Naive thymus-derived CD4-positive, alpha-beta T cell (primary cell): ENCODE data around the gene PRPF8. TPM values are rescaled to one million over a fixed set of nuclear protein-coding genes. Genes with fewer than 3 reads are reported as not detected.

Experiments
- ATAC-seq: fragments of 150-1000 bp; cut with Tn5 transposase; 2 replicates; pipeline ENCODE4 v1.10.0; 2021; ENCODE audit warnings: mild to moderate bottlenecking, moderate library complexity
- CTCF ChIA-PET: fragments of 350-600 bp; sonication (Branson Sonifier 250); formaldehyde crosslinking; loops from one replicate; lab custom pipeline; 2021; ENCODE audit warnings: antibody characterized with exemption; lab: Charles Lee
- POLR2A ChIA-PET: fragments of 350-600 bp; sonication (Branson Sonifier 250); formaldehyde crosslinking; loops from one replicate; lab custom pipeline; 2021; ENCODE audit warnings: antibody characterized with exemption, inconsistent platforms; lab: Charles Lee
- DNase-seq, 9 donors: peaks; one replicate each; pipeline versions ENCODE4 v3.0.0 to v3.0.0-alpha.2; 2020 to 2022; ENCODE audit warnings: mixed read lengths in 1 of 9
- H3K27ac ChIP-seq: one replicate; pipeline ENCODE4 v1.7.0; 2013; ENCODE audit warnings: mild to moderate bottlenecking, low read depth, low read length, moderate library complexity
- H3K27me3 ChIP-seq, 2 donors: one replicate each; pipeline ENCODE4 v1.7.0; 2013; ENCODE audit warnings: low read length in 2 of 2, mild to moderate bottlenecking in 2 of 2, moderate library complexity in 2 of 2; ENCODE audit not compliant: control insufficient read depth in 2 of 2, insufficient read depth in 2 of 2
- H3K36me3 ChIP-seq, 3 experiments: 1 replicate in 2 of 3; 2 replicates in 1 of 3; pipeline ENCODE4 v1.7.0; 2013; ENCODE audit warnings: low read length in 3 of 3, mild to moderate bottlenecking in 3 of 3, moderate library complexity in 1 of 3; ENCODE audit not compliant: insufficient read depth in 3 of 3, control insufficient read depth in 2 of 3
- H3K4me1 ChIP-seq, 2 donors: one replicate each; pipeline ENCODE4 v1.7.0; 2013; ENCODE audit warnings: low read length in 2 of 2, mild to moderate bottlenecking in 2 of 2, moderate library complexity in 1 of 2; ENCODE audit not compliant: control insufficient read depth in 2 of 2, insufficient read depth in 2 of 2
- H3K4me3 ChIP-seq: 2 replicates; pipeline ENCODE4 v1.7.0; 2013; ENCODE audit warnings: mild to moderate bottlenecking, low read length
- H3K9me3 ChIP-seq, 3 experiments: 1 replicate in 2 of 3; 2 replicates in 1 of 3; pipeline ENCODE4 v1.7.0; 2013; ENCODE audit warnings: low read length in 3 of 3; ENCODE audit not compliant: control insufficient read depth in 2 of 3
- H3K27ac Mint-ChIP-seq, 9 donors: one replicate each; pipeline ENCODE4 v1.8.0; 2020 to 2022; ENCODE audit warnings: mixed read lengths in 9 of 9, mild to moderate bottlenecking in 8 of 9, moderate library complexity in 5 of 9, inconsistent platforms in 2 of 9
- H3K27me3 Mint-ChIP-seq, 5 donors: one replicate each; pipeline ENCODE4 v1.8.0; 2021 to 2022; ENCODE audit warnings: mixed read lengths in 5 of 5, mild to moderate bottlenecking in 1 of 5
- H3K36me3 Mint-ChIP-seq, 5 donors: one replicate each; pipeline ENCODE4 v1.8.0; 2020 to 2022; ENCODE audit warnings: mixed read lengths in 5 of 5, mild to moderate bottlenecking in 3 of 5, inconsistent platforms in 1 of 5
- H3K4me1 Mint-ChIP-seq, 7 donors: one replicate each; pipeline ENCODE4 v1.8.0; 2020 to 2022; ENCODE audit warnings: mixed read lengths in 7 of 7, mild to moderate bottlenecking in 3 of 7, inconsistent platforms in 1 of 7
- H3K4me3 Mint-ChIP-seq, 10 donors: one replicate each; pipeline ENCODE4 v1.8.0; 2020 to 2022; ENCODE audit warnings: mild to moderate bottlenecking in 10 of 10, mixed read lengths in 10 of 10, moderate library complexity in 6 of 10, inconsistent platforms in 2 of 10
- H3K9me3 Mint-ChIP-seq, 11 donors: one replicate each; pipeline ENCODE4 v1.8.0; 2020 to 2022; ENCODE audit warnings: mixed read lengths in 11 of 11, mild to moderate bottlenecking in 4 of 11, inconsistent platforms in 1 of 11, moderate library complexity in 1 of 11
- intact Hi-C, 2 donors: fragments of 100-400 bp; cut with micrococcal nuclease; formaldehyde crosslinking; loops; one replicate each; pipeline ENCODE4 v1.15.1; 2023
- polyA plus RNA-seq, 2 donors: library from polyadenylated mRNA; unstranded; fragments of 300-500 nt; fragmentation: Illumina TruSeq; gene quantifications; one replicate each; pipeline ENCODE4 v1.2.3, GENCODE V29; 2021
- total RNA-seq, 6 experiments: library from RNA in 5 of 6; stranded (reverse) in 5 of 6; gene quantifications; 1 replicate in 5 of 6; 2 replicates in 1 of 6; pipeline ENCODE4 v1.2.3 and lab custom pipeline; 2021 to 2026

Gene PRPF8
- total and polyA plus RNA-seq, 7 experiments from 2014 or later: 167 to 554 (median 436) TPM

DNA sequence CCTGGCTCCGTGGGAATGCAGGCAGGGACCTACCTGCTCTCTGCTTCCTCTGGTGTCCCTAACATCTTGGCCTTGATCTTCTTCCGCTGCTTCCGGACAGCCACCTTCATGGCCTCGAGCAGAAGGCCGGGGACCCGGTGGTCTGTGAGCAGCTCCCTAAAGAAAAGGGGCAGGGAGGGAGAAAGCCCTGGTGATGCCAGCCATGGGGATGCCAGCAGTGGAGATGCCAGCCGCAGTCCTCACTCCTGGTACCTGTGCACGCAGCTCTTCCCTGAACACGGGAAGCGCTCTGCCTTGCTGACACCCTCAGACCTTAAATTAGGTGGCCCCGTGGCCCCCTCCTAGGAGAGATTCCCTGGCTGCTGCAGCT is 36.9 kb downstream of the PRPF8 start:
- ChIA-PET POLR2A (interaction anchor here (0.5 to 3.1 kb wide), 3 partner anchors 15 to 19 kb away, joined by 3 to 27 read pairs (median 3); partner anchors contain the start of gene SLC43A2), CTCF (interaction anchor here (1.4 to 1.8 kb wide), 4 partner anchors 13 to 216 kb away, joined by 3 to 4 read pairs (median 4); no protein-coding TSS in a partner anchor)
- intact Hi-C loops: loop anchor here (2.0 to 10.0 kb wide), 9 partner anchors 19 to 753 kb away; partner anchors contain the start of genes INPP5K (in 1 of the 2), MNT (in 1 of the 2), OVCA2 (in 1 of the 2) and RTN4RL1 (in 1 of the 2)
- Histone ChIP-seq H3K27ac (no peak overlapping the region), H3K36me3 (peaks cover 5 to 29% (median 14%) of the 10 kb centered on the region in 3 experiments), H3K4me3 (peak overlapping the region; percentile 62), H3K27me3 (no peaks in the 10 kb centered on the region), H3K9me3 (no peaks in the 10 kb centered on the region), H3K4me1 (peaks cover 20 to 27% of the 10 kb centered on the region in 2 donors)
- no peak for DNase-seq
- no peaks in the 10 kb centered on the region for H3K9me3 Mint-ChIP-seq
- H3K27me3 Mint-ChIP-seq: peaks cover 0 to 2% (median 0%) of the 10 kb centered on the region in 5 donors
- H3K4me1 Mint-ChIP-seq: peaks cover 0 to 41% (median 13%) of the 10 kb centered on the region in 7 donors
- peak overlapping the region in 9 of 10 donors; percentile 27 to 81 (median 67) for H3K4me3 Mint-ChIP-seq
- no peak for ATAC-seq
- H3K27ac Mint-ChIP-seq: peak overlapping the region in 1 of 9 donors; percentile 32
- peaks cover 0 to 8% (median 0%) of the 10 kb centered on the region in 5 donors for H3K36me3 Mint-ChIP-seq

DNA sequence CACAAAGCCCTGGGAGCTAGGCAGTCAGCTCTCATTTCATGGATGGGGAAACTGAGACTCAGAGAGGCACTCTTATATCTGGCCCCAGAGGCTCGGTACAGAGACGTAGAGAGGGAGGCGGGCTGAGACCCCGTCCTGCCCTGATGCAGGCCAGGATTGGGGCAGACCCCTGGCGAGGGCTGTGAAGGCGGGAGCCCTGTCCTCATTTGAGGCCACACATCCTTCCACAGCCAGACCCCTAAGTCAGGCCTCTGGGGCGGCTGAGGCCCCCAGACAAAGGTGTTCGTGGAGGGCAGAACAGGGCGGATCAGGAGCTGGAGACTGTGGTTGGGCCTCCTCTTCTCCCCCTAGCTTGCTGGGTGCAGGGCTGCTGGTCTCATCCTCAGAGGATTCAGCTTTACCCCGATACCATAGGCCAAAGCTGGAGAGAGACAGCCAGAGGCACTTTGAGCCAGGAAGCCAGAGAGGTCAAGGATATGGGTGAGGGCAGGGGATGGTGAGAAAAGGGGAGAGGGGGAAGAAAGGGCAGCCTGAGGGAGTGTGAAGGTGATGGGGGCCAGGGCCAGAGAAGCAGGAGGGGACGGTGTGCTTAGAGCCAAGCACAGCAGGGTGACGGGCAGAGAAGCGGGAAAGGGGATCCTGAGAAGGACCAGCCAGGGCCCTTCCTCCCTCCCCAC is 38.3 kb downstream of the PRPF8 start:
- Histone ChIP-seq H3K27ac (no peak overlapping the region), H3K4me3 (no peak overlapping the region), H3K4me1 (peaks cover 20 to 27% of the 10 kb centered on the region in 2 donors), H3K9me3 (no peaks in the 10 kb centered on the region), H3K27me3 (no peaks in the 10 kb centered on the region), H3K36me3 (peaks cover 0 to 15% (median 7%) of the 10 kb centered on the region in 3 experiments)
- Mint-ChIP-seq H3K27me3 (peaks cover 0 to 2% (median 0%) of the 10 kb centered on the region in 5 donors), H3K4me3 (peak overlapping the region in 4 of 10 donors; percentile 32 to 75 (median 52)), H3K4me1 (peaks cover 0 to 35% (median 13%) of the 10 kb centered on the region in 7 donors), H3K27ac (peak overlapping the region in 1 of 9 donors; percentile 39), H3K36me3 (no peaks in the 10 kb centered on the region), H3K9me3 (no peaks in the 10 kb centered on the region)
- intact Hi-C loops: loop anchor here (5.0 to 10.0 kb wide), 3 partner anchors 162 to 658 kb away; partner anchors contain the start of genes RTN4RL1 (in 1 of the 2), SMG6 (in 1 of the 2) and SRR (in 1 of the 2)
- ATAC-seq (no peak), DNase-seq (no peak)
- ChIA-PET CTCF (interaction anchor here (1.0 to 1.6 kb wide), 2 partner anchors 16 to 22 kb away, joined by 3 to 5 read pairs; no protein-coding TSS in a partner anchor), POLR2A (interaction anchor here (0.6 to 2.5 kb wide), 2 partner anchors 15 to 16 kb away, joined by 3 to 13 read pairs; no protein-coding TSS in a partner anchor)

GRCh38 chr17:1645207-1646171 is 39.2 kb downstream of the PRPF8 start, which contains the start of gene SCARF1:
SCARF1 (minus strand) TSS chr17:1645732; CDS start chr17:1645697, 35 bp downstream.
- no peaks in the 10 kb centered on the region for H3K36me3 Mint-ChIP-seq
- H3K27me3 Mint-ChIP-seq: peaks cover 0 to 2% (median 0%) of the 10 kb centered on the region in 5 donors
- no peaks in the 10 kb centered on the region for H3K9me3 Mint-ChIP-seq
- CTCF ChIA-PET: interaction anchor here (1.0 to 1.6 kb wide), 2 partner anchors 16 to 23 kb away, joined by 3 to 5 read pairs; no protein-coding TSS in a partner anchor
- Histone ChIP-seq H3K27me3 (no peaks in the 10 kb centered on the region), H3K4me1 (peaks cover 20 to 27% of the 10 kb centered on the region in 2 donors), H3K27ac (no peak within 1 kb of the TSS), H3K36me3 (peaks cover 0 to 6% (median 0%) of the 10 kb centered on the region in 3 experiments), H3K9me3 (no peaks in the 10 kb centered on the region), H3K4me3 (no peak within 1 kb of the TSS)
- peak within 1 kb of the TSS in 2 of 9 donors; percentile 80 to 92 for H3K27ac Mint-ChIP-seq
- DNase-seq: peak in 1 of 9 donors; percentile 6
- intact Hi-C loops: loop anchor here (5.0 to 10.0 kb wide), 3 partner anchors 161 to 659 kb away; partner anchors contain the start of genes RTN4RL1 (in 1 of the 2), SMG6 (in 1 of the 2) and SRR (in 1 of the 2)
- H3K4me3 Mint-ChIP-seq: peak within 1 kb of the TSS in 8 of 10 donors; percentile 75 to 90 (median 80)
- no peak for ATAC-seq
- POLR2A ChIA-PET: interaction anchor here (0.6 to 2.5 kb wide), 4 partner anchors 15 to 23 kb away, joined by 3 to 13 read pairs (median 4); no protein-coding TSS in a partner anchor
- peaks cover 0 to 32% (median 13%) of the 10 kb centered on the region in 7 donors for H3K4me1 Mint-ChIP-seq

GRCh38 chr17:1644493-1645206 is 40.0 kb downstream of the PRPF8 start:
- DNase-seq (peak in 2 of 9 donors; percentile 12 to 58), ATAC-seq (no peak)
- H3K27ac ChIP-seq: no peak overlapping the region
- H3K36me3 ChIP-seq: no peaks in the 10 kb centered on the region
- no peak overlapping the region for H3K4me3 ChIP-seq
- Mint-ChIP-seq H3K9me3 (no peaks in the 10 kb centered on the region), H3K27me3 (peaks cover 0 to 2% (median 0%) of the 10 kb centered on the region in 5 donors), H3K36me3 (no peaks in the 10 kb centered on the region), H3K4me1 (peaks cover 0 to 27% (median 13%) of the 10 kb centered on the region in 7 donors), H3K27ac (peak overlapping the region in 5 of 9 donors; percentile 74 to 92 (median 89)), H3K4me3 (peak overlapping the region; percentile 75 to 90 (median 84))
- peaks cover 14 to 27% of the 10 kb centered on the region in 2 donors for H3K4me1 ChIP-seq
- ChIA-PET POLR2A (interaction anchor here (0.6 to 2.5 kb wide), 3 partner anchors 15 to 24 kb away, joined by 3 to 13 read pairs (median 5); no protein-coding TSS in a partner anchor), CTCF (no interaction called here)
- no peaks in the 10 kb centered on the region for H3K27me3 ChIP-seq
- intact Hi-C loops: loop anchor here (5.0 to 10.0 kb wide), 3 partner anchors 160 to 660 kb away; partner anchors contain the start of genes RTN4RL1 (in 1 of the 2), SMG6 (in 1 of the 2) and SRR (in 1 of the 2)
- H3K9me3 ChIP-seq: no peaks in the 10 kb centered on the region

- no peaks in the 10 kb centered on the region for H3K36me3 Mint-ChIP-seq
- intact Hi-C loops: loop anchor here (1.0 to 10.0 kb wide), 3 partner anchors 16 to 661 kb away; partner anchors contain the start of genes SLC43A2 (in 1 of the 2), SMG6 (in 1 of the 2) and SRR (in 1 of the 2)
- ChIA-PET CTCF (no interaction called here), POLR2A (interaction anchor here (1.2 kb wide), 1 partner anchor 15 kb away, joined by 5 read pairs; no protein-coding TSS in a partner anchor)
- DNase-seq (peak in 1 of 9 donors; percentile 8), ATAC-seq (no peak)
- peaks cover 0 to 27% (median 13%) of the 10 kb centered on the region in 7 donors for H3K4me1 Mint-ChIP-seq
- H3K27ac Mint-ChIP-seq: peak overlapping the region in 7 of 9 donors; percentile 33 to 92 (median 80)
- peak overlapping the region; percentile 60 for H3K4me3 ChIP-seq
- H3K4me3 Mint-ChIP-seq: peak overlapping the region; percentile 75 to 90 (median 84)
- H3K9me3 Mint-ChIP-seq: no peaks in the 10 kb centered on the region
- H3K27me3 Mint-ChIP-seq: peaks cover 0 to 2% (median 0%) of the 10 kb centered on the region in 5 donors
- no peak overlapping the region for H3K27ac ChIP-seq
- H3K36me3 ChIP-seq: no peaks in the 10 kb centered on the region
- H3K9me3 ChIP-seq: no peaks in the 10 kb centered on the region
- H3K4me1 ChIP-seq: peaks cover 14 to 27% of the 10 kb centered on the region in 2 donors
- H3K27me3 ChIP-seq: no peaks in the 10 kb centered on the region
These were observed 40.6 kb downstream of the PRPF8 start for GRCh38 chr17:1643999-1644492.
